Activated CD4-positive, CD25-positive, alpha-beta regulatory T cell (primary cell): ENCODE data around the gene ZNF813.
"Not testable (repeated sequence)": the region's sequence is repeated elsewhere in the genome, so short reads cannot be mapped to it uniquely, and the experiment has no call there.

ENCODE experiments used
- DNase-seq, 4 experiments: peaks; one replicate each; lab custom pipeline; 2025; lab: John Stamatoyannopoulos, UW

Gene ZNF813

GRCh38 chr19:53467485-53468262 is at the start of gene ZNF813:
TSS of gene ZNF813 (plus strand) at chr19:53467733. CDS start at chr19:53483823, 16,090 bp downstream.
- DNase-seq: peak; percentile 88 to 96 (median 92)

- not testable (repeated sequence) for DNase-seq
These were observed 46.8 kb upstream of the ZNF813 start for GRCh38 chr19:53420520-53421315.

GRCh38 chr19:53422551-53422950 is 45.0 kb upstream of the ZNF813 start:
- no peak for DNase-seq

GRCh38 chr19:53423074-53423473 is 44.5 kb upstream of the ZNF813 start:
- DNase-seq: not testable (repeated sequence)

GRCh38 chr19:53423680-53424079 is 43.9 kb upstream of the ZNF813 start:
- not testable (repeated sequence) for DNase-seq

- peak; percentile 10 to 53 (median 27) for DNase-seq
These were observed 42.5 kb upstream of the ZNF813 start for GRCh38 chr19:53424968-53425597.

- DNase-seq: peak; percentile 95 to 97 (median 96)
These were observed 36.0 kb upstream of the ZNF813 start, which contains the start of gene ZNF761 for GRCh38 chr19:53431399-53432087. TSS of gene ZNF761 (plus strand) at chr19:53431984. CDS start at chr19:53447269, 15,285 bp downstream.

GRCh38 chr19:53432088-53432661 is 35.4 kb upstream of the ZNF813 start:
- DNase-seq: no peak

GRCh38 chr19:53443809-53444208 is 23.7 kb upstream of the ZNF813 start:
- not testable (repeated sequence) for DNase-seq

- not testable (repeated sequence) for DNase-seq
These were observed 20.3 kb upstream of the ZNF813 start for GRCh38 chr19:53447196-53447595.

- no peak for DNase-seq
These were observed 11.7 kb upstream of the ZNF813 start for GRCh38 chr19:53455828-53456227.

- not testable (repeated sequence) for DNase-seq
These were observed 7.3 kb upstream of the ZNF813 start for GRCh38 chr19:53460131-53460721.

GRCh38 chr19:53461866-53462265 is 5.7 kb upstream of the ZNF813 start:
- DNase-seq: no peak

- DNase-seq: no peak
These were observed 4.7 kb upstream of the ZNF813 start for GRCh38 chr19:53462861-53463260.

GRCh38 chr19:53463263-53463662 is 4.3 kb upstream of the ZNF813 start:
- no peak for DNase-seq

GRCh38 chr19:53466726-53467484 is 628 bp upstream of the ZNF813 start:
- no peak for DNase-seq

GRCh38 chr19:53468628-53469027 is 1.1 kb downstream of the ZNF813 start:
- DNase-seq: not testable (repeated sequence)

- no peak for DNase-seq
These were observed 4.4 kb downstream of the ZNF813 start for GRCh38 chr19:53471916-53472315.

GRCh38 chr19:53474832-53475231 is 7.3 kb downstream of the ZNF813 start:
- DNase-seq: not testable (repeated sequence)

GRCh38 chr19:53475470-53475869 is 7.9 kb downstream of the ZNF813 start:
- not testable (repeated sequence) for DNase-seq
